A673 (cell line): ENCODE data around the gene MAML3. TPM values are rescaled to one million over a fixed set of nuclear protein-coding genes. Genes with fewer than 3 reads are reported as not detected.

Source experiments
- BruUV-seq: library from RNA; stranded (reverse); fragments of 400-500 nt; replicated peaks from 2 replicates; lab custom pipeline; 2021; lab: Mats Ljungman, UMichigan
- CTCF ChIA-PET: fragments of 300-600 bp; sonication (Branson Sonifier 250); formaldehyde crosslinking; loops from one replicate; lab custom pipeline; 2022; ENCODE audit warnings: antibody characterized with exemption; lab: Charles Lee
- POLR2A ChIA-PET: fragments of 300-600 bp; sonication (Branson Sonifier 250); formaldehyde crosslinking; loops from one replicate; lab custom pipeline; 2022; ENCODE audit warnings: antibody characterized with exemption; ENCODE audit not compliant: low non-redundant PET; lab: Charles Lee
- DNase-seq: peaks from one replicate; pipeline ENCODE4 v3.0.0-alpha.2; 2015; ENCODE audit warnings: low spot score
- H3K27ac ChIP-seq: fragments of 200-600 bp; sonication (generic); 2 replicates; pipeline ENCODE4 v1.5.1; 2016; ENCODE audit warnings: mixed run types, low read depth, mild to moderate bottlenecking, mixed read lengths, antibody characterized with exemption, low read length; ENCODE audit not compliant: poor library complexity, severe bottlenecking
- H3K27me3 ChIP-seq: fragments of 200-600 bp; sonication (generic); replicated peaks from 2 replicates; pipeline ENCODE4 v1.6.1; 2017; ENCODE audit warnings: mixed run types, low read depth, mild to moderate bottlenecking, mixed read lengths, antibody characterized with exemption, low read length; ENCODE audit not compliant: insufficient read depth, poor library complexity
- H3K36me3 ChIP-seq: fragments of 200-600 bp; sonication (generic); 2 replicates; pipeline ENCODE4 v1.6.1; 2016; ENCODE audit warnings: mixed run types, mild to moderate bottlenecking, mixed read lengths, antibody characterized with exemption, low read length; ENCODE audit not compliant: insufficient read depth, poor library complexity, severe bottlenecking
- H3K4me1 ChIP-seq: fragments of 200-600 bp; sonication (generic); 2 replicates; pipeline ENCODE4 v1.6.1; 2017; ENCODE audit warnings: mixed run types, mild to moderate bottlenecking, mixed read lengths, antibody characterized with exemption, low read length; ENCODE audit not compliant: insufficient read depth, poor library complexity, severe bottlenecking
- H3K4me3 ChIP-seq: fragments of 200-600 bp; sonication (generic); 2 replicates; pipeline ENCODE4 v1.5.1; 2016; ENCODE audit warnings: low read depth, mixed run types, mild to moderate bottlenecking, mixed read lengths, low read length; ENCODE audit not compliant: poor library complexity, severe bottlenecking
- H3K9me3 ChIP-seq: fragments of 200-600 bp; sonication (generic); 2 replicates; pipeline ENCODE4 v1.6.1; 2016; ENCODE audit warnings: mixed run types, low read depth, mild to moderate bottlenecking, mixed read lengths, antibody characterized with exemption, low read length; ENCODE audit not compliant: poor library complexity, severe bottlenecking
- EZH2 ChIP-seq: fragments of 200-600 bp; sonication (generic); IDR thresholded peaks from 2 replicates; pipeline ENCODE4 v1.6.1; 2017; ENCODE audit warnings: borderline replicate concordance, low read depth, mild to moderate bottlenecking, mixed read lengths, antibody characterized with exemption, low read length; ENCODE audit not compliant: poor library complexity, severe bottlenecking
- intact Hi-C: fragments of 100-400 bp; cut with micrococcal nuclease; formaldehyde crosslinking; loops from one replicate; pipeline ENCODE4 v1.10.0; 2022; ENCODE audit not compliant: unreplicated experiment
- total RNA-seq: library from RNA; stranded (reverse); gene quantifications from 2 replicates; pipeline ENCODE4 v1.2.3, GENCODE V29; 2021
- TF ChIP-seq, protein P1 (sequence below): fragments of 300-800, 200-600 bp; sonication (generic); conservative IDR thresholded peaks from 2 replicates; pipeline ENCODE4 v1.5.1; 2017; ENCODE audit warnings: low read depth, mild to moderate bottlenecking, antibody characterized with exemption, low read length, moderate library complexity, mixed read lengths

MAML3 gene
- total RNA-seq, 1 experiment from 2014 or later: 3.7 TPM

- POLR2A ChIA-PET: no interaction called here
- BruUV-seq: no TSS peak
- intact Hi-C loops: no loop called here
Measured at GRCh38 chr4:140126261-140126660, 27.7 kb downstream of the MAML3 start.

GRCh38 chr4:140125374-140125773, 28.6 kb downstream of the MAML3 start:
- no peaks in the 10 kb centered on the region for H3K36me3 ChIP-seq
- ChIA-PET POLR2A (no interaction called here), CTCF (no interaction called here)
- no peak for DNase-seq
- H3K4me3 ChIP-seq: no peak overlapping the region
- BruUV-seq: no TSS peak
- no peaks in the 10 kb centered on the region for H3K9me3 ChIP-seq
- H3K27ac ChIP-seq: no peak overlapping the region
- H3K27me3 ChIP-seq: no peaks in the 10 kb centered on the region
- intact Hi-C loops: no loop called here
- TF ChIP-seq EZH2: no peak
- TF ChIP-seq, protein P1, sequence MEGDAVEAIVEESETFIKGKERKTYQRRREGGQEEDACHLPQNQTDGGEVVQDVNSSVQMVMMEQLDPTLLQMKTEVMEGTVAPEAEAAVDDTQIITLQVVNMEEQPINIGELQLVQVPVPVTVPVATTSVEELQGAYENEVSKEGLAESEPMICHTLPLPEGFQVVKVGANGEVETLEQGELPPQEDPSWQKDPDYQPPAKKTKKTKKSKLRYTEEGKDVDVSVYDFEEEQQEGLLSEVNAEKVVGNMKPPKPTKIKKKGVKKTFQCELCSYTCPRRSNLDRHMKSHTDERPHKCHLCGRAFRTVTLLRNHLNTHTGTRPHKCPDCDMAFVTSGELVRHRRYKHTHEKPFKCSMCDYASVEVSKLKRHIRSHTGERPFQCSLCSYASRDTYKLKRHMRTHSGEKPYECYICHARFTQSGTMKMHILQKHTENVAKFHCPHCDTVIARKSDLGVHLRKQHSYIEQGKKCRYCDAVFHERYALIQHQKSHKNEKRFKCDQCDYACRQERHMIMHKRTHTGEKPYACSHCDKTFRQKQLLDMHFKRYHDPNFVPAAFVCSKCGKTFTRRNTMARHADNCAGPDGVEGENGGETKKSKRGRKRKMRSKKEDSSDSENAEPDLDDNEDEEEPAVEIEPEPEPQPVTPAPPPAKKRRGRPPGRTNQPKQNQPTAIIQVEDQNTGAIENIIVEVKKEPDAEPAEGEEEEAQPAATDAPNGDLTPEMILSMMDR: no peak
- no peaks in the 10 kb centered on the region for H3K4me1 ChIP-seq

More at GRCh38 chr4:140126261-140126660, 27.7 kb downstream of the MAML3 start:
- H3K9me3 ChIP-seq: no peaks in the 10 kb centered on the region
- DNase-seq: no peak
- no peak overlapping the region for H3K4me3 ChIP-seq
- CTCF ChIA-PET: no interaction called here
- H3K27me3 ChIP-seq: no peaks in the 10 kb centered on the region
- no peak overlapping the region for H3K27ac ChIP-seq
- TF ChIP-seq, protein P1: no peak
- TF ChIP-seq EZH2: no peak
- H3K4me1 ChIP-seq: no peaks in the 10 kb centered on the region
- H3K36me3 ChIP-seq: no peaks in the 10 kb centered on the region

GRCh38 chr4:140123666-140124377, 30.2 kb downstream of the MAML3 start:
- no peaks in the 10 kb centered on the region for H3K4me1 ChIP-seq
- ChIA-PET CTCF (no interaction called here), POLR2A (no interaction called here)
- no peak for DNase-seq
- H3K4me3 ChIP-seq: no peak overlapping the region
- H3K27ac ChIP-seq: no peak overlapping the region
- H3K36me3 ChIP-seq: no peaks in the 10 kb centered on the region
- no peaks in the 10 kb centered on the region for H3K27me3 ChIP-seq
- BruUV-seq: no TSS peak
- intact Hi-C loops: no loop called here
- H3K9me3 ChIP-seq: no peaks in the 10 kb centered on the region
- TF ChIP-seq, protein P1: no peak
- no peak for TF ChIP-seq EZH2
